ENCODE data around the gene MLIP.

MLIP gene

DNA sequence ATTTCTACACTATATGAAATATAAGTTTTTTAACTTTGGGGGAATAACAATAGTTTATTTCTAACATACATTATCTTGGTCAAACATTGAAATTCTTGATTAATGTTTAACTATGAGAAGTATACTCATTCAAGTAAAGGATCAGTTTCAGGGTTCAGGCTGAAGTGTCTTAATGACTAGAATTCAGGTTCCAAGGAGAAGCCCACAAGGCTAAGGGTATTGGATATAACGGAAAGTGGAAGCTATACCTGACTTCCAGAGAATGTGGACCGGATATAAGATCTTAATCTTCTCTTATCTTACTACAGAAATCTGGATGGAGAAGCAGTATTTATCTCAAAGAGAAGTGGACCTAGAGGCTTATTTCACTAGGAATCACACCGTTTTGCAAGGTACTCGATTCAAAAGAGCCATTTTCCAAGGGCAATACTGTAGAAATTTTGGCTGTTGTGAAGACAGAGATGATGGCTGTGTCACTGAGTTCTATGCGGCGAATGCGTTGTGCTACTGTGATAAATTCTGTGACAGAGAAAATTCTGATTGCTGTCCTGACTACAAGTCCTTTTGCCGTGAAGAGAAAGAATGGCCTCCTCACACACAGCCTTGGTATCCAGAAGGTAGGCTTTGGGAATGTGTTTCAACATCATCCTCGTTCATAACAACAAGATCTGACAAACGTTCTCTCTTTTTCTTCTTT is 197.2 kb downstream of the MLIP start, which contains the start of gene TINAG:
TSS of gene TINAG (plus strand) at position 153 of the 697 bp plus-strand sequence. CDS start at position 263, 110 bp downstream.
- H3K27ac Mint-ChIP-seq = no peak within 1 kb of the TSS

GRCh38 chr6:54308986-54309315 is 197.7 kb downstream of the MLIP start:
- H3K4me1 Mint-ChIP-seq (ENCODE audit: low read depth) = no peaks in the 10 kb centered on the region
- no peaks in the 10 kb centered on the region for H3K9me3 Mint-ChIP-seq
- no peak overlapping the region for H3K4me3 Mint-ChIP-seq

More for the DNA sequence above, 197.2 kb downstream of the MLIP start, which contains the start of gene TINAG:
- DNase-seq (ENCODE audit: low spot score) = no peak
- H3K9me3 Mint-ChIP-seq = no peaks in the 10 kb centered on the region
- H3K27me3 Mint-ChIP-seq (ENCODE audit: low read depth) = no peaks in the 10 kb centered on the region
- no peaks in the 10 kb centered on the region for H3K36me3 Mint-ChIP-seq (ENCODE audit: low read depth)
- H3K4me3 Mint-ChIP-seq = no peak within 1 kb of the TSS
- no peaks in the 10 kb centered on the region for H3K4me1 Mint-ChIP-seq (ENCODE audit: low read depth)

GRCh38 chr6:54310377-54311152 is 199.3 kb downstream of the MLIP start:
- Mint-ChIP-seq H3K27me3 (ENCODE audit: low read depth) (no peaks in the 10 kb centered on the region), H3K36me3 (ENCODE audit: low read depth) (no peaks in the 10 kb centered on the region), H3K4me1 (ENCODE audit: low read depth) (no peaks in the 10 kb centered on the region), H3K9me3 (no peaks in the 10 kb centered on the region), H3K27ac (no peak overlapping the region), H3K4me3 (no peak overlapping the region)
- DNase-seq (ENCODE audit: low spot score) = no peak

More at GRCh38 chr6:54308986-54309315, 197.7 kb downstream of the MLIP start:
- no peaks in the 10 kb centered on the region for H3K27me3 Mint-ChIP-seq (ENCODE audit: low read depth)
- no peak overlapping the region for H3K27ac Mint-ChIP-seq
- H3K36me3 Mint-ChIP-seq (ENCODE audit: low read depth) = no peaks in the 10 kb centered on the region
- DNase-seq (ENCODE audit: low spot score) = no peak

GRCh38 chr6:54315656-54316055 is 204.4 kb downstream of the MLIP start:
- Mint-ChIP-seq H3K36me3 (ENCODE audit: low read depth) (no peaks in the 10 kb centered on the region), H3K27me3 (ENCODE audit: low read depth) (no peaks in the 10 kb centered on the region)
- no peak for DNase-seq (ENCODE audit: low spot score)

More at GRCh38 chr6:54315656-54316055, 204.4 kb downstream of the MLIP start:
- H3K27ac Mint-ChIP-seq = no peak overlapping the region
- H3K9me3 Mint-ChIP-seq = no peaks in the 10 kb centered on the region
- H3K4me3 Mint-ChIP-seq = no peak overlapping the region
- H3K4me1 Mint-ChIP-seq (ENCODE audit: low read depth) = no peaks in the 10 kb centered on the region

Measured in T-helper 2 cell treated with Interferon-gamma antibody and Interleukin-4, amounts not matched to agents 5 μg/mL and 100 μg/mL, for 36 hours (primary cell).